Cardiac septum (tissue), 1 donor: ENCODE data around the gene ARAP1. TPM values are rescaled to one million over a fixed set of nuclear protein-coding genes. Genes with fewer than 3 reads are reported as not detected.

Experiments used
- DNase-seq: peaks from one replicate; pipeline ENCODE4 v3.0.0-alpha.2; 2020; ENCODE audit warnings: low spot score
- intact Hi-C: fragments of 100-400 bp; cut with DNase I; formaldehyde crosslinking; loops from one replicate; pipeline ENCODE4 v1.14.0; 2022
- total RNA-seq: library from RNA; stranded (reverse); fragmentation: NEBNext Ultra II Directional; extraction: Animal tissue kit (Norgen Biotek cat#: 25700); gene quantifications from one replicate; pipeline ENCODE4 v1.2.1, GENCODE V29; 2021
- donor health status: DM: no; HTN: no; CAD: no.

The ARAP1 gene
- total RNA-seq, 1 donor from 2014 or later = 46.3 TPM

DNA sequence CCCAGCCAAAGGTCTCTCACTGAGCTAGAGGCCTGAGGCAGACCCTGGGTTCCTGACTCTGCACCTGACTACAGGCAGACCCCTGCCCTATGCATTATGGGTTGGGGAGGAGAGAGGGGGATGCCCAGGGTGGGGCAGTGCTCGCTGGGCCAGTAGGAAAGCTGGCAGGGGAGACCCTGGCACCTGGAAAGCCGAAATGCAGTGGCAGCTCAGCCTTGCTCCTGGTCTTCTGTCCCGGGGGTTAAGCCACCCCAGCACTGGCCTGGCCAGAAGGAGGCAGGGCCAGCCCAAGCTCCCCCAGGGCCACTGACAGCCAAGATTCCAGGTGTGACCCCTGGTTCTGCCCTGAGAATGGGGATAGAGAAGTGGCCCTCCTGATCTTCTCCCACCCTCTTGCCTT is 5.4 kb downstream of the ARAP1 start:
- DNase-seq = no peak
- intact Hi-C loops = no loop called here

GRCh38 chr11:72745925-72746550 is 6.2 kb downstream of the ARAP1 start:
- DNase-seq = no peak
- intact Hi-C loops = no loop called here

DNA sequence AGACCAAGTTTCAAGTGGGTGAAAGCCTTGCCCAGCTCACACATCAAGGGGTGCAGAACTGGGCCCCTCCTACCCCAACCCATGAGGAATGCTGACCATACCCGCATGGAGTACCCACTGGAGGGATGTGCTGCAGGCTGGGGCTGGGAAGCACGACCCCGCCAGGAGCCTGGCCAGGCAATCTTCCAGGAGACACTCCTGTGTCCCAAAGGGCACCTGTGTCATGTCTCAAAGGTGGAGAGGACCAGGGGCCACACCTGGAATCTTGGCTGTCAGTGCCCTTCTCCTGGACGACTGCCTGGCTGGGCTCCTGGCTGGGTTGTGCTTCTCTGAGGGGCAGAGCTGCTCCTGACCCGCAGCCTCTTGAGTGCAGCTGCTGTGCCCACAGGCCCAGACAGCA is 6.7 kb downstream of the ARAP1 start:
- intact Hi-C loops = no loop called here
- no peak for DNase-seq

- no peak for DNase-seq
- intact Hi-C loops = no loop called here
Observed at GRCh38 chr11:72744474-72744873, 7.7 kb downstream of the ARAP1 start.

DNA sequence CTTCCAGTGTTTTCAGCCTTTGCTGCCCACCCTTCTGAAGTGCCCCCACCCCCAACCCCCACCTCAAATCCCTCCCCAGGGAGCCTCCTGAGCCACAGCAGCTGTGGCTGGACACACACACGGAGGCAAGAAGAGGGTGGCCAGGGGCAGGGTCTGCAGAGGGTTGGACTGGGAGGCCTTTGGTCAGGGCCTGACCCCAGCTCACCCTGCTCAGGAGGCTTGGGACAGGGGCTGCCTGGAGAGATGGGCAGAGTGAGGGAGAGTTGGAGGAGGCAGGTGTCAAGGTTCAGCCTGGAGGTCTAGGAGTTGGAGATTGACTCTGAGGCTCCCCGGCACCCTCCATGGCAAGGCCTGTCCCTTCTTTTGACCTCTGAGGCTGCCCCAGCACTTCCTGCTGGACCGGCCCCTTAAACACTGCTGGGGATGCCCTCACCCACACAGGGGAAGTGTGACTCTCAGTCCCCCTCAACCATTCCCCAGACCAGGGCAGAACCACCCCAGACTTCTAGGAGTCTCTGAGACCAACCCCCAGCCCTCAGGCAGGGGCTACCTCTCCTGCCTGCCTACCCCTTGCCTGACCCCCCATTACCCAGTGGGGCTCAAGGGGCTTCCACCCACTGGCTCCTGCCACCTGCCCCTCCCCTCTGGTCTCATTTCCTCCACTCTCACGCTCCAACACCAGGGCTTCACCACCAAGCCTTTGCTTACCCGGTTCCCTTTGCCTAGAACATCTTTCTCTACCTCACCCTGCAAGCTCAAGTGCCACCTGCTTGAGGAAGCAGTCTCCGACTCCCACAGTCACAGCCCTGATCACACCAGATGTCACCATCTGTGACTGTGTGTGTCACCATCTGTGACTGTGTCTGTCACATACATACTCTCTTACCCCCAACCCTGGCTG is 8.6 kb downstream of the ARAP1 start:
- DNase-seq = no peak
- intact Hi-C loops = no loop called here

DNA sequence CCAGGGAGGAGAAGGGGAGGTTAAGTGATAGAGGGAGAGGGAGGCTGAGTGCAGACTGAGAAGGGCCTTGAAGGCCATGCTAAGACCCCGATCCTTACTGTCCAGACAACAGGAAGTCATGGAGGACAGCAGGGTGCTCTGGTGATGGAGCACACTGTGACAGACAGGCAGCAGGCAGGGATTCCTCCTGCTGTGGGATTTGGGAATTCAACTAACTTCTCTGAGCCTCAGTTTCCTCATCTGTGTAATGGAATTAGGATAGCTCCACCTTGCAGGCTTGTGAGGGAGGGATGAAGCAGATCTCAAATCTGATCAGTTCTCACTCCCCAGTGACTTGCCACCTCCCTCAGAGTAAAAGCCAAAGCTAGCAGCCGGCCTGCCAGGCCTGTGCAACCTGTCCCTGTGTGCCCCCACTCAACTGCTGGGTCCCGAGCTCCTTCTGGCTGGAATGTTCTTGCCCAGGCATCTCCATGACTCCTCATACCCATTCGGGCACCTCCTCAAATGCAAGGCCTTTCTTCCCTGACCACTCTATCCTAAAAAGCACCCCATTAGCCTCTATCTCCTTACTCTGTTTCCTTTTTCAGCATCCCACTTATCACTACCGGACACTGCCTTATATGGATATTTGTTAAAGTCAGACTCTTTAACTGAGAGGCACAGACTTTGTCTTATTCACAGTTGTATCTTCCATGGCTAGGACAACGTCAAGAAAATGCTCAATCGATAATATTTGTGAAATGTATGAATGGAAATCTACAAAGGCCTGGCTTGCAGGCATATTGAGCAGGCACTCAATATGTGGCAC is 9.5 kb downstream of the ARAP1 start:
- no peak for DNase-seq
- intact Hi-C loops = no loop called here

DNA sequence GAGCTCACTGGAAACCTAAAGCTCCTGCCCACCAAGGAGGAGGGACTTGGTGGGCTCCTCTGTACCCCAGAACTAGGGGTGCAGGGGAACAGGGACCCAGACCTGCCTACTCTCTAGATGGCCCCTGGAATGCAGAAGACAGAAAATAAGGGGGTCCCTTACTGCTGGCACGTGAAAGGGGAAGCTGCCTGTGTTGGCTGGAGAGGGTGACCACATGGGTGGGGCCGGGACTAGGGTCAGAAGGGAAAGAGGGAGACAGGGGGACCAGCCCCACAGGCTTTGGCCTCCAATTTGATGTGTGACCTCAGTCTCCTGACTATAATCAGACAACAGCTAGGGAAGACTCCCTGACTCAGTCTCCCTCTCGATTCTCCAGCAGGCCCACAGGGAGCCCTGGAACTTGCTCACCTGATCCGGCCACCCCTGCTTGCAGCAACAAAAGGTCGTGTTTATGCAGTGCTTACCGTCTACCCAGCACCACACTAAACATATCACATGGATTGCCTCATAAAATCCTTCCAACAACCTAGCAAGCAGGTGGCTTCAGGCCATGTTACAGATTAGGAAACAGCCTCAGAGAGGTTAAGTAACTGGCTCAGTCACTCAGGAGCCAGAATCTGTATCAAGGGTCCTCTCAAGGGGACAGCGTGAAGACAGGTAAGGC is 10.2 kb downstream of the ARAP1 start:
- intact Hi-C loops = no loop called here
- DNase-seq = no peak

DNA sequence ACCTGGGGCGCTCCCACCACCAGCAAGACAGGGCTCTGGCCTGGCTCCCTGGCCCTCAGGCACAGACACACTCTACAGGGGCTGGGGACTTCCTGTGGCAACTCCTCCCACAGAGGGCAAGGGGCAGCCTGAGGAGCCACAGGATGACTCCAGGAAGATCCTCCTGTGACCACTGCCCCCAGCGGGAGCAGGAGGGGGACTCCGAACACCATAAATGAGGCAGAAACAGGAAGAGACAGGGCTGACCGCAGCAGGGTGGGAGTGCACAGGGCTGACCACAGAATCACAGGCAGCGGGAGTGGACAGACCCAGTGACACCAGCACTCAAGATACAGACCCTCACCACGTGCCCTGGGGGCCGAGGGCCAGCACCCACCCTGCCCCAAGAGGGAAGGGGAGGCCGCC is 10.8 kb downstream of the ARAP1 start:
- intact Hi-C loops = no loop called here

GRCh38 chr11:72740562-72741428 is 11.4 kb downstream of the ARAP1 start:
- DNase-seq = no peak
- intact Hi-C loops = no loop called here

More for the DNA sequence above, 10.8 kb downstream of the ARAP1 start:
- DNase-seq = no peak

- intact Hi-C loops = no loop called here
- no peak for DNase-seq
Observed at GRCh38 chr11:72740060-72740424, 12.2 kb downstream of the ARAP1 start.

GRCh38 chr11:72739240-72740059 is 12.8 kb downstream of the ARAP1 start:
- DNase-seq = no peak
- intact Hi-C loops = no loop called here

GRCh38 chr11:72738199-72739141 is 13.7 kb downstream of the ARAP1 start:
- intact Hi-C loops = no loop called here
- peak; percentile 92 for DNase-seq

GRCh38 chr11:72737336-72737735 is 14.9 kb downstream of the ARAP1 start:
- no peak for DNase-seq
- intact Hi-C loops = no loop called here

DNA sequence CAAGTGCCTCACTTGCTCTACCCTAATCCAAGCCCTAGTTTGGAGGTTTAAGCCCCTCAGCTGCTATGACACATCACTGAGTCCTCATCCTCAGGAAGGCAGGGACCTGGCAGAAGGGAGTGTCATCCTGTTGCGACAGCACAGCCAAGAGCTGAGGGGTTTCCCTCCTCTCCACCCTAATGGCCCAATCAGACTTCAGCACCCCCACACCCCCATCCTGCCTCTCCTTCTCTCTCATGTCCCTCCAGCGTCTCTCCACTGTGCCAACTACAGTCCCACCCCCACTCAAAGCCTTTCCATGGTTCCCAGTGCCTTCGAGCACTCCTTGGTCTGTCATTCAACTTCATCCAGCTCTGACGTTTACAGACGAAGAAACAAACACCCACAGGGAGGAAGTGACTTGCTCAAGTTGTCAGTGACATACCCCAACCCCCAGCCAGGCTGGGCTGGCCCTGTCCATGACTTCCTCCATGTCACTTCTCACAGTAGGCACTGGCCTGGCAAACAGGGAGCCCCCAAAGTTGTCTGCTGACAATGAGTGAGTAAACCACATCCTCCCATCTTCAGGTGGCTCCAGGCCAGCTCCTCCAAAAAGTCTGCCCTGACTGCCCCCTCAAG is 15.6 kb downstream of the ARAP1 start:
- DNase-seq = peak; percentile 92
- intact Hi-C loops = no loop called here

DNA sequence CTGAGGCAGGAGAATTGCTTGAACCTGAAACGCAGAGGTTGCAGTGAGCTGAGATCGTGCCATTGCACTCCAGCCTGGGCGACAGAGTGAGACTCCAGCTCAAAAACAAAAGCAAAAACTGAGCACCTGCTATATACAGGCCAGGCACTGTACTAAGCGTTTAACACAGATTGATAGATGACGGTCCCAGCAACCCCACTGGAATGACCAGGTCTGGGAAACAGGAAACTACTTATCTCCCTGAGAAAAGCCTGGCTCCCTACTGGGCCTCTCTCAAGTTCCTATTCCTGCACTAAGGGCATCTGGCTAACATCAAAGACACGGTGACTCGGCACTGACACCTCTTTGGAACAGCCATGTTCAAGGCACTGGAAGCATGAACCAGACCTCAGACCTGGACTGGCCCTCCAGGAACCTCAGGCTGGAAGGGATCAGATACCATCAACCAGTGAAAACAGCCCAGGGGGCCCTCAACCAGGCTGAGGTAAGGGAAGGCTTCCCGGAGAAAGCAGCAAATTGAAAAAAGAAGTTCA is 16.6 kb downstream of the ARAP1 start:
- intact Hi-C loops = no loop called here
- DNase-seq = peak; percentile 84

GRCh38 chr11:72732329-72732728 is 19.9 kb downstream of the ARAP1 start:
- no peak for DNase-seq

More at GRCh38 chr11:72732329-72732728, 19.9 kb downstream of the ARAP1 start:
- intact Hi-C loops = no loop called here
